T-helper 9 cell (primary cell): Measurements from ENCODE around the gene PROSER2.

Experiments
- DNase-seq: peaks from one replicate; pipeline ENCODE4 v3.0.0-alpha.2; 2020

The PROSER2 gene

GRCh38 chr10:11870900-11871400, 47.8 kb downstream of the PROSER2 start:
- DNase-seq = no peak

- no peak for DNase-seq
Measured at GRCh38 chr10:11871466-11871865, 48.3 kb downstream of the PROSER2 start.

GRCh38 chr10:11874568-11875493, 51.7 kb downstream of the PROSER2 start:
- no peak for DNase-seq

GRCh38 chr10:11875494-11876281, 52.5 kb downstream of the PROSER2 start:
- no peak for DNase-seq

GRCh38 chr10:11876324-11876723, 53.2 kb downstream of the PROSER2 start:
- DNase-seq = no peak

GRCh38 chr10:11876805-11877590, 53.8 kb downstream of the PROSER2 start:
- DNase-seq = no peak

GRCh38 chr10:11877591-11877905, 54.4 kb downstream of the PROSER2 start:
- no peak for DNase-seq

GRCh38 chr10:11878776-11879175, 55.6 kb downstream of the PROSER2 start:
- no peak for DNase-seq

GRCh38 chr10:11879387-11880094, 56.4 kb downstream of the PROSER2 start:
- DNase-seq = no peak

GRCh38 chr10:11880151-11881029, 57.2 kb downstream of the PROSER2 start:
- DNase-seq = no peak

GRCh38 chr10:11881030-11881476, 57.9 kb downstream of the PROSER2 start:
- no peak for DNase-seq

- DNase-seq = no peak
Measured at GRCh38 chr10:11881477-11882417, 58.6 kb downstream of the PROSER2 start.

GRCh38 chr10:11882646-11883375, 59.7 kb downstream of the PROSER2 start:
- DNase-seq = no peak

- DNase-seq = no peak
Measured at GRCh38 chr10:11884706-11885423, 61.7 kb downstream of the PROSER2 start.

- DNase-seq = no peak
Measured at GRCh38 chr10:11885437-11886137, 62.4 kb downstream of the PROSER2 start.

- no peak for DNase-seq
Measured at GRCh38 chr10:11886138-11886474, 63.0 kb downstream of the PROSER2 start.

GRCh38 chr10:11886851-11887250, 63.7 kb downstream of the PROSER2 start:
- no peak for DNase-seq
